Parathyroid adenoma (tissue), 2 donors: Measurements from ENCODE around the gene LRP1-AS.

ENCODE experiments used
- H2AFZ ChIP-seq: fragments of 300-600 bp; sonication (generic); one replicate; pipeline ENCODE4 v1.7.0; 2017; ENCODE audit warnings: antibody characterized with exemption, mild to moderate bottlenecking
- H3K27ac ChIP-seq: fragments of 300-600 bp; sonication (generic); one replicate; pipeline ENCODE4 v1.7.0; 2017
- H3K27me3 ChIP-seq: fragments of 300-600 bp; sonication (generic); one replicate; pipeline ENCODE4 v1.7.0; 2017; ENCODE audit warnings: low read length; ENCODE audit not compliant: control insufficient read depth, insufficient read depth
- H3K36me3 ChIP-seq: fragments of 300-600 bp; sonication (generic); one replicate; pipeline ENCODE4 v1.7.0; 2017; ENCODE audit warnings: low read length; ENCODE audit not compliant: control insufficient read depth, insufficient read depth
- H3K4me1 ChIP-seq: fragments of 300-600 bp; sonication (generic); one replicate; pipeline ENCODE4 v1.7.0; 2017; ENCODE audit warnings: control low read depth
- H3K4me2 ChIP-seq: fragments of 300-600 bp; sonication (generic); one replicate; pipeline ENCODE4 v1.7.0; 2017; ENCODE audit warnings: low read length
- H3K4me3 ChIP-seq: fragments of 300-600 bp; sonication (generic); one replicate; pipeline ENCODE4 v1.7.0; 2017; ENCODE audit warnings: low read depth, low read length
- H3K79me2 ChIP-seq: fragments of 300-600 bp; sonication (generic); one replicate; pipeline ENCODE4 v1.7.0; 2017; ENCODE audit warnings: control low read depth
- H3K9ac ChIP-seq: fragments of 300-600 bp; sonication (generic); one replicate; pipeline ENCODE4 v1.7.0; 2017; ENCODE audit warnings: mild to moderate bottlenecking
- H3K9me3 ChIP-seq: fragments of 300-600 bp; sonication (generic); one replicate; pipeline ENCODE4 v1.7.0; 2017; ENCODE audit warnings: low read length; ENCODE audit not compliant: control insufficient read depth
- CTCF ChIP-seq: fragments of 300-600 bp; sonication (generic); IDR thresholded peaks from one replicate; pipeline ENCODE4 v1.7.0; 2017; ENCODE audit warnings: antibody characterized with exemption, mild to moderate bottlenecking
- donor health status: primary hyperparathyroidism.

The LRP1-AS gene

DNA sequence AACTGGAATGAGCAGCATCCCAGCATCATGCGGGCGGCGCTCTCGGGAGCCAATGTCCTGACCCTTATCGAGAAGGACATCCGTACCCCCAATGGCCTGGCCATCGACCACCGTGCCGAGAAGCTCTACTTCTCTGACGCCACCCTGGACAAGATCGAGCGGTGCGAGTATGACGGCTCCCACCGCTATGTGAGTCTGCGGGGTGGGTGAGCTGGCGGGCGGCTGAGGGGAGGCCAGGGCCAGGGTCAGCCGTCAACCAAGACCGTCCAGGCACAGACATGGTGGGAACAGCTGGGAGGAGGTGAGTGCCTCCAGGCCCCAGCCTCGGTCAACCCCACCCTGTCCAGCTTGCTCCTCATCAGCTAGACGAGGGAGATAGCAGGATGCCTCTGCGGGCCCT is 43.4 kb upstream of the LRP1-AS start:
- H3K9ac ChIP-seq: no peak overlapping the region
- no peaks in the 10 kb centered on the region for H3K36me3 ChIP-seq
- no peaks in the 10 kb centered on the region for H3K79me2 ChIP-seq
- H2AFZ ChIP-seq: no peak overlapping the region
- TF ChIP-seq CTCF: no peak
- no peaks in the 10 kb centered on the region for H3K4me1 ChIP-seq
- no peaks in the 10 kb centered on the region for H3K27me3 ChIP-seq
- H3K9me3 ChIP-seq: no peaks in the 10 kb centered on the region
- H3K4me2 ChIP-seq: no peak overlapping the region
- H3K27ac ChIP-seq: no peak overlapping the region
- H3K4me3 ChIP-seq: no peak overlapping the region

DNA sequence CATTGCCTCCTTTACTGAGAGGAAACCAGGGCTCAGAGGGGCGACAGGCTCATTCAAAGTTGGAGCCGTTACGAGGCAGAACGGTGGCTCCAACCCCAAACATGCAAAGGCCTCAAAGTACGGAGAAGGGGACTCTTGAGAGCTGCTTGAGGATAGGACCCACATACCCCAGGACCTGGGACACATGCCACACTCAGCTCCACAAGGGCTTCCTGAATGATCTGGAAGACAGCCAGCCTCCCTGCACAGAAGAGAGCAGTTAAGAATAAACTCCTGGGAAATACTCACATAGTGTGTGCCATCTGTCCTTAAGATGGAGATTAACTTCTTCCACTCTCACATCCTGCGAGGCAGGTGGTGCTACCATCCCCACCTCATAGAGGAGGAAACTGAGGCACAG is 42.6 kb upstream of the LRP1-AS start:
- H3K4me3 ChIP-seq: no peak overlapping the region
- H3K36me3 ChIP-seq: no peaks in the 10 kb centered on the region
- no peaks in the 10 kb centered on the region for H3K9me3 ChIP-seq
- H3K27me3 ChIP-seq: no peaks in the 10 kb centered on the region
- no peak overlapping the region for H3K27ac ChIP-seq
- H3K4me2 ChIP-seq: no peak overlapping the region
- no peaks in the 10 kb centered on the region for H3K4me1 ChIP-seq
- no peaks in the 10 kb centered on the region for H3K79me2 ChIP-seq
- no peak for TF ChIP-seq CTCF
- H3K9ac ChIP-seq: no peak overlapping the region
- no peak overlapping the region for H2AFZ ChIP-seq

GRCh38 chr12:57188090-57188425 is 40.6 kb upstream of the LRP1-AS start:
- H3K27me3 ChIP-seq: no peaks in the 10 kb centered on the region
- no peak overlapping the region for H3K4me2 ChIP-seq
- no peaks in the 10 kb centered on the region for H3K36me3 ChIP-seq
- H3K27ac ChIP-seq: no peak overlapping the region
- no peak overlapping the region for H2AFZ ChIP-seq
- no peaks in the 10 kb centered on the region for H3K9me3 ChIP-seq
- no peak for TF ChIP-seq CTCF
- H3K79me2 ChIP-seq: no peaks in the 10 kb centered on the region
- no peaks in the 10 kb centered on the region for H3K4me1 ChIP-seq
- no peak overlapping the region for H3K4me3 ChIP-seq
- H3K9ac ChIP-seq: no peak overlapping the region

DNA sequence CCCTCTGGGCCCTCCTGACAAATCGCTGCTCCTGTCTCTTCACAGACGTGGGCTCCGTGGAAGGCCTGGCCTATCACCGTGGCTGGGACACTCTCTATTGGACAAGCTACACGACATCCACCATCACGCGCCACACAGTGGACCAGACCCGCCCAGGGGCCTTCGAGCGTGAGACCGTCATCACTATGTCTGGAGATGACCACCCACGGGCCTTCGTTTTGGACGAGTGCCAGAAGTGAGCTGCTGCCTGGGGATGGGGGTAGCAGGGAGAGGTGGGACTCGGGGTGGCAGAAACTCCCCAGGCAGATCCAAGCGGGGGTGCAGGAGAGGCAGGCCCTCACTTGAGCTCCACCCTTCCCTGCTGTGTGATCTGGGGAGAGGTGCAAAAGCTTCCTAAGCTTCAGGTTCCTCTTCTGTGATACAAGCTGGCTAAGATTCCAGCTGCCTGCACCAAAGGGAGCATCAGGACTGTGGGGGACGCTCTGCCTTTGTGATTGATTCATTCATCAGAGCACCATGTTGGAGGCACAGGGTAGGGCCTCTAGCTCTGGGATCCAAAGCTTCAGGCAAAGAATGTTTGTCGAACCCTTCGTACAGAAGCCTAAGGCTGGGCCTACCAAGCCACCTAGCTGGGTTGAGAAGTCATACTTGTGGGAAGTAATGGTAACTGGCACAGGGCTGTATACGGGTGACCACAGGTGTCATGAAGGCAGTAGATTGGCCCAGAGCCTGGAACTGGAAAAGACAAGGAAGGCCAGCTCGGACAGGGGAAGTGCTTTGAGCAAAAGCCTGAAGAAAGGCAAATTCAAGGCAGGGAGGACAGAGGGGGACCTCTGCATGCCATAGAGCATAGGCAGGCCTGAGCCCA is 40.0 kb upstream of the LRP1-AS start:
- H3K36me3 ChIP-seq: no peaks in the 10 kb centered on the region

More for the DNA sequence above, 40.0 kb upstream of the LRP1-AS start:
- Histone ChIP-seq H3K4me2 (no peak overlapping the region), H3K9ac (no peak overlapping the region), H3K9me3 (no peaks in the 10 kb centered on the region), H3K4me1 (no peaks in the 10 kb centered on the region), H3K4me3 (no peak overlapping the region), H3K27ac (no peak overlapping the region), H3K27me3 (no peaks in the 10 kb centered on the region), H3K79me2 (no peaks in the 10 kb centered on the region), H2AFZ (no peak overlapping the region)
- no peak for TF ChIP-seq CTCF
